GM23338 (cell line): ENCODE data around the gene ERN1. TPM values are rescaled to one million over a fixed set of nuclear protein-coding genes. Genes with fewer than 3 reads are reported as not detected.

Experiments
- ATAC-seq: fragments of 200-7000 bp; cut with Tn5 transposase; 3 replicates; pipeline ENCODE4 v1.9.1; 2020
- DNase-seq: peaks from one replicate; pipeline ENCODE4 v3.0.0-alpha.2; 2015; ENCODE audit warnings: low spot score
- H2AFZ ChIP-seq: fragments of 200-600 bp; sonication (generic); 2 replicates; pipeline ENCODE4 v1.8.0; 2016; ENCODE audit warnings: antibody characterized with exemption, mild to moderate bottlenecking, moderate library complexity
- H3F3A ChIP-seq: fragments of 200-600 bp; sonication (generic); replicated peaks from 2 replicates; pipeline ENCODE4 v1.8.0; 2017; ENCODE audit warnings: antibody characterized with exemption, mixed run types, low read depth
- H3K27ac ChIP-seq: fragments of 200-600 bp; sonication (generic); 2 replicates; pipeline ENCODE4 v1.6.1; 2016; ENCODE audit warnings: low read depth
- H3K27me3 ChIP-seq: fragments of 200-600 bp; sonication (generic); 2 replicates; pipeline ENCODE4 v1.8.0; 2016; ENCODE audit warnings: mild to moderate bottlenecking, mixed run types, moderate library complexity; ENCODE audit not compliant: insufficient read depth
- H3K36me3 ChIP-seq: fragments of 200-600 bp; sonication (generic); 2 replicates; pipeline ENCODE4 v1.8.0; 2016; ENCODE audit warnings: mild to moderate bottlenecking; ENCODE audit not compliant: insufficient read depth
- H3K4me1 ChIP-seq: fragments of 200-600 bp; sonication (generic); 2 replicates; pipeline ENCODE4 v1.8.0; 2016; ENCODE audit warnings: mild to moderate bottlenecking, moderate library complexity; ENCODE audit not compliant: insufficient read depth
- H3K4me2 ChIP-seq: fragments of 200-600 bp; sonication (generic); 2 replicates; pipeline ENCODE4 v1.7.1; 2017; ENCODE audit warnings: mixed run types
- H3K4me3 ChIP-seq: fragments of 200-600 bp; sonication (generic); 2 replicates; pipeline ENCODE4 v1.6.1; 2016; ENCODE audit warnings: mixed run types
- H3K79me2 ChIP-seq: fragments of 200-600 bp; sonication (generic); replicated peaks from 2 replicates; pipeline ENCODE4 v1.8.0; 2017; ENCODE audit warnings: mild to moderate bottlenecking; ENCODE audit not compliant: insufficient read depth
- H3K9me2 ChIP-seq: fragments of 200-600 bp; sonication (generic); 2 replicates; pipeline ENCODE4 v1.8.0; 2017; ENCODE audit not compliant: insufficient read depth
- H4K20me1 ChIP-seq: fragments of 200-600 bp; sonication (generic); replicated peaks from 2 replicates; pipeline ENCODE4 v1.8.0; 2017; ENCODE audit warnings: mild to moderate bottlenecking; ENCODE audit not compliant: insufficient read depth
- H3K27ac Mint-ChIP-seq: 2 replicates; pipeline ENCODE4 v1.8.0; 2020; ENCODE audit warnings: inconsistent platforms, mild to moderate bottlenecking, moderate library complexity, mixed read lengths
- H3K27me3 Mint-ChIP-seq: 3 replicates; pipeline ENCODE4 v1.8.0; 2022; ENCODE audit warnings: low read depth, mild to moderate bottlenecking, moderate library complexity, mixed read lengths, inconsistent platforms; ENCODE audit not compliant: insufficient read depth, poor library complexity
- H3K36me3 Mint-ChIP-seq: 3 replicates; pipeline ENCODE4 v1.8.0; 2021; ENCODE audit warnings: low read depth, mild to moderate bottlenecking, inconsistent platforms, moderate library complexity, mixed read lengths
- H3K4me1 Mint-ChIP-seq: 3 replicates; pipeline ENCODE4 v1.8.0; 2020; ENCODE audit warnings: mild to moderate bottlenecking, inconsistent platforms, mixed read lengths
- H3K4me3 Mint-ChIP-seq: 3 replicates; pipeline ENCODE4 v1.8.0; 2021; ENCODE audit warnings: moderate library complexity, mild to moderate bottlenecking, inconsistent platforms, mixed read lengths
- H3K9me3 Mint-ChIP-seq: 3 replicates; pipeline ENCODE4 v1.8.0; 2020; ENCODE audit warnings: moderate library complexity, mild to moderate bottlenecking, inconsistent platforms, mixed read lengths
- ETS1 ChIP-seq: IDR thresholded peaks from 2 replicates; pipeline ENCODE4 v1.6.1; 2016; ENCODE audit warnings: antibody characterized with exemption
- ZNF462 ChIP-seq: fragments of 250-450 bp; sonication (Bioruptor Pico); IDR thresholded peaks from 2 replicates; pipeline ENCODE4 v1.5.0; 2020; ENCODE audit warnings: mild to moderate bottlenecking, moderate library complexity
- polyA plus RNA-seq: library from polyadenylated mRNA; unstranded; fragments of >200 nt; fragmentation: Nextera tagmentation; extraction: Ambion mirVana; gene quantifications from 2 replicates; pipeline ENCODE4 v1.2.1, GENCODE V29; 2016
- total RNA-seq: library from RNA; depleted of rRNA; stranded (reverse); fragments of >200 nt; shearing (Covaris generic); gene quantifications from 2 replicates; pipeline ENCODE4 v1.2.3, GENCODE V29; 2014

ERN1 gene
- total and polyA plus RNA-seq, 2 experiments from 2014 or later: 5.9 to 7.5 TPM

DNA sequence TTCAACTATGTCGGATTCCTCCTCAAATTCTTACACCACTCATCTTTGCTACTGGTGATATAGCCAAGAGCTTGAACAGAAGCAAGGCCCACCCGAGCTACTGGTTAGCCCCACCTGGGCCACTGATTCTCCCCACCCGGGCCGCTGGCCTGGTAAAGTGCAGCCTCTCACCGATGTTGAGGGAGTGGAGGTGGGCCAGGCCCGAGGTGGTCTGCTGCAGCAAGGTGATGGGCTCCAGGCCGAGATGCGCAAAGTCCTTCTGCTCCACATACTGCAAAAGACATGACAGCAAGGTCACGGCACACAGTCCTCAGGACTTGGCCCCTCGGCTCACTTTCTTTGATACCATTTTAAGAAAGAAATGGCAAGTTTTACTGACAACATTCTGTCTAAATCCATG, 76.8 kb downstream of the ERN1 start (continued):
- no peak for TF ChIP-seq ZNF462 (CRISPR knock-in tag)

DNA sequence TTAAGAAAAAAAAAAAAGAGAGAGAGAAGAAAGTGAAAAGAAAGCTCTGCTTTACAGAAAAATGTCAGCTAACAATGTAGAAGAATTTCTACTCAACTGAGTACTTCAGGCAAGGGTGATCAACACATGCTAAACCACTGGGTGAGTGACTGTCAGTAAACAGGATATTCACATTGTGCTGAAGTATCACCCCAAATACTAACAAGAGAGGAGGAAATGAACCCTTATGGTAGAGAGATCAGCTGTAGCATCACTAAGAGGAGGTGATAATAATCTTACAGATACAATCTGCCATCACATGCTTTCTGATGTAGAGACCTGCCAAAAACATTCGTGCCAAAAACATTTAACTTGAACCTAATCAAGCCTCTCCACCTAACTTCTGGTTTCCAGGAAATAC, 78.8 kb downstream of the ERN1 start:
- no peaks in the 10 kb centered on the region for H3K79me2 ChIP-seq

More for the DNA sequence above, 78.8 kb downstream of the ERN1 start:
- no peaks in the 10 kb centered on the region for H3F3A ChIP-seq
- H3K27ac ChIP-seq: no peak overlapping the region
- 0 out of 2 replicates have a peak, but pooled peaks cover 3% of the 10 kb centered on the region for H3K9me2 ChIP-seq
- no peak overlapping the region for H3K4me3 Mint-ChIP-seq
- no peak for DNase-seq
- no peaks in the 10 kb centered on the region for H3K36me3 Mint-ChIP-seq
- no peaks in the 10 kb centered on the region for H3K36me3 ChIP-seq
- no peak for TF ChIP-seq ETS1
- no peak overlapping the region for H3K4me3 ChIP-seq
- H3K27me3 Mint-ChIP-seq: peaks cover 11% of the 10 kb centered on the region
- H2AFZ ChIP-seq: no peak overlapping the region
- H3K4me1 Mint-ChIP-seq: peaks cover 11% of the 10 kb centered on the region
- no peak overlapping the region for H3K27ac Mint-ChIP-seq
- H3K9me3 Mint-ChIP-seq: no peaks in the 10 kb centered on the region
- H3K4me1 ChIP-seq: peaks cover 5% of the 10 kb centered on the region; the same call in 1 of the 2 replicates
- H4K20me1 ChIP-seq: no peaks in the 10 kb centered on the region
- ATAC-seq: no peak
- H3K27me3 ChIP-seq: no peaks in the 10 kb centered on the region
- H3K4me2 ChIP-seq: no peak overlapping the region
